ENCODE measurements around the gene PCDHGB6. TPM values are rescaled to one million over a fixed set of nuclear protein-coding genes. Genes with fewer than 3 reads are reported as not detected.
A peak's percentile ranks its signal among the peaks of the same experiment; 100 is the strongest.
"Not testable (repeated sequence)": the region's sequence is repeated elsewhere in the genome, so short reads cannot be mapped to it uniquely, and the experiment has no call there.

Gene PCDHGB6
- total RNA-seq, 1 donor from 2014 or later: 23.1 TPM

DNA sequence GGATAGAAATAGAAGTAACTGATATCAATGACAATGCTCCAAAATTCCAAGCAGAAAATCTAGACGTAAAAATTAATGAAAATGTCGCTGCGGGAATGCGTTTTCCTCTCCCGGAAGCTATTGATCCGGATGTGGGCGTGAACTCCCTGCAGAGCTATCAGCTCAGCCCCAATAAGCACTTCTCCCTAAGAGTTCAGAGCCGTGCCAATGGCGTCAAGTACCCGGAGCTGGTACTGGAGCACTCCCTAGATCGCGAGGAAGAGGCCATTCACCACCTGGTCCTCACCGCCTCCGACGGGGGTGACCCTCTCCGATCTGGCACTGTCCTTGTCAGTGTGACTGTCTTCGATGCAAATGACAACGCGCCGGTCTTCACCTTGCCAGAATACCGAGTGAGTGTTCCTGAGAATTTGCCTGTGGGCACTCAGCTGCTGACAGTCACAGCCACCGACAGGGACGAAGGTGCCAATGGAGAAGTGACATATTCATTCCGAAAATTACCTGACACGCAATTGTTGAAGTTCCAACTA is 5.8 kb downstream of the PCDHGB6 start:
- H3K27me3 Mint-ChIP-seq: no peaks in the 10 kb centered on the region
- H3K4me1 Mint-ChIP-seq (ENCODE audit: low read depth): no peaks in the 10 kb centered on the region
- peak overlapping the region; percentile 80 for H3K4me3 Mint-ChIP-seq (ENCODE audit: low read depth)
- TF ChIP-seq CTCF (IDR thresholded peaks at IDR 0.05; ENCODE audit: unreplicated experiment): no peak
- H3K27ac Mint-ChIP-seq: peak overlapping the region; percentile 96
- H3K9me3 Mint-ChIP-seq (ENCODE audit: low read depth): peaks cover 48% of the 10 kb centered on the region
- no peak for DNase-seq (ENCODE audit: low spot score, unreplicated experiment)
- peaks cover 66% of the 10 kb centered on the region for H3K36me3 Mint-ChIP-seq (ENCODE audit: insufficient read depth)

DNA sequence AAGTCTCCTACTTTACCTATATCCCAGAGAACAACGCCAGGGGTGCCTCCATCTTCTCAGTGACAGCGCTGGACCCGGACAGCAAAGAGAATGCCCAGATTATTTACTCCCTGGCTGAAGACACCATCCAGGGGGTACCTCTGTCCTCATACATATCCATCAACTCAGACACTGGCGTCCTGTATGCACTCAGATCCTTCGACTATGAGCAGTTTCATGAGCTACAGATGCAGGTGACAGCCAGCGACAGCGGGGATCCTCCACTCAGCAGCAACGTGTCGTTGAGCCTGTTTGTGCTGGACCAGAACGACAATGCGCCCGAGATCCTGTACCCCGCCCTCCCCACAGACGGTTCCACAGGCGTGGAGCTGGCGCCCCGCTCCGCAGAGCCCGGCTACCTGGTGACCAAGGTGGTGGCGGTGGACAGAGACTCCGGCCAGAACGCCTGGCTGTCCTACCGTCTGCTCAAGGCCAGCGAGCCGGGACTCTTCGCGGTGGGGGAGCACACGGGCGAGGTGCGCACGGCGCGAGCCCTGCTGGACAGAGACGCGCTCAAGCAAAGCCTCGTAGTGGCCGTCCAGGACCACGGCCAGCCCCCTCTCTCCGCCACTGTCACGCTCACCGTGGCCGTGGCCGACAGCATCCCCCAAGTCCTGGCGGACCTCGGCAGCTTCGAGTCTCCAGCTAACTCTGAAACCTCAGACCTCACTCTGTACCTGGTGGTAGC is 6.9 kb downstream of the PCDHGB6 start:
- H3K9me3 Mint-ChIP-seq (ENCODE audit: low read depth): peaks cover 45% of the 10 kb centered on the region
- H3K36me3 Mint-ChIP-seq (ENCODE audit: insufficient read depth): peaks cover 63% of the 10 kb centered on the region
- H3K4me1 Mint-ChIP-seq (ENCODE audit: low read depth); H3K4me3 Mint-ChIP-seq (ENCODE audit: low read depth); H3K27me3 Mint-ChIP-seq; DNase-seq (ENCODE audit: low spot score, unreplicated experiment): not testable (repeated sequence)
- H3K27ac Mint-ChIP-seq: peak overlapping the region; percentile 39

GRCh38 chr5:141415275-141415618 is 7.4 kb downstream of the PCDHGB6 start:
- DNase-seq (ENCODE audit: low spot score, unreplicated experiment); H3K4me3 Mint-ChIP-seq (ENCODE audit: low read depth); H3K27ac Mint-ChIP-seq; H3K27me3 Mint-ChIP-seq; H3K4me1 Mint-ChIP-seq (ENCODE audit: low read depth): not testable (repeated sequence)
- Mint-ChIP-seq H3K9me3 (ENCODE audit: low read depth) (peaks cover 46% of the 10 kb centered on the region), H3K36me3 (ENCODE audit: insufficient read depth) (peaks cover 65% of the 10 kb centered on the region)

- not testable (repeated sequence) for H3K4me1 Mint-ChIP-seq (ENCODE audit: low read depth); DNase-seq (ENCODE audit: low spot score, unreplicated experiment); H3K27me3 Mint-ChIP-seq
- peak; percentile 25 for TF ChIP-seq CTCF (IDR thresholded peaks at IDR 0.05; ENCODE audit: unreplicated experiment)
- H3K36me3 Mint-ChIP-seq (ENCODE audit: insufficient read depth): peaks cover 72% of the 10 kb centered on the region
- H3K27ac Mint-ChIP-seq: peak within 1 kb of the TSS; percentile 91
- peaks cover 51% of the 10 kb centered on the region for H3K9me3 Mint-ChIP-seq (ENCODE audit: low read depth)
- H3K4me3 Mint-ChIP-seq (ENCODE audit: low read depth): peak within 1 kb of the TSS; percentile 62
Observed at GRCh38 chr5:141417494-141418172, 9.8 kb downstream of the PCDHGB6 start, which contains the start of gene PCDHGB7. Gene PCDHGB7, plus strand, starts transcription at chr5:141417677. Its CDS starts 183 bp downstream, at chr5:141417860.

- no peak for DNase-seq (ENCODE audit: low spot score, unreplicated experiment)
- TF ChIP-seq CTCF (IDR thresholded peaks at IDR 0.05; ENCODE audit: unreplicated experiment): no peak
- Mint-ChIP-seq H3K9me3 (ENCODE audit: low read depth) (peaks cover 52% of the 10 kb centered on the region), H3K27me3 (no peaks in the 10 kb centered on the region), H3K4me3 (ENCODE audit: low read depth) (no peak overlapping the region), H3K4me1 (ENCODE audit: low read depth) (no peaks in the 10 kb centered on the region), H3K27ac (peak overlapping the region; percentile 91), H3K36me3 (ENCODE audit: insufficient read depth) (peaks cover 67% of the 10 kb centered on the region)
Observed at GRCh38 chr5:141419074-141419880, 11.5 kb downstream of the PCDHGB6 start.

Data from progenitor cell of endocrine pancreas (in vitro differentiated cells).